K562 (cell line): ENCODE results near the gene TMEFF1. TPM values are rescaled to one million over a fixed set of nuclear protein-coding genes. Genes with fewer than 3 reads are reported as not detected.

ENCODE experiments used
- ATAC-seq: fragments of 200-7000 bp; cut with Tn5 transposase; 3 replicates; pipeline ENCODE4 v1.9.1; 2020; ENCODE audit warnings: moderate library complexity
- BruUV-seq: library from RNA; stranded (reverse); fragments of 400-500 nt; replicated peaks from 2 replicates; lab custom pipeline; 2021; lab: Mats Ljungman, UMichigan
- CTCF ChIA-PET: fragments of 300-600 bp; formaldehyde crosslinking; extraction: SDS; loops from one replicate; lab custom pipeline; 2021; ENCODE audit warnings: low intra/inter-chr PET ratio; lab: Yijun Ruan, JAX
- POLR2A ChIA-PET: fragments of 300-600, 350-650 bp; sonication (Branson Sonifier 250); formaldehyde crosslinking; extraction: SDS; loops from one replicate; lab custom pipeline; 2021; ENCODE audit warnings: antibody characterized with exemption, inconsistent platforms; lab: Yijun Ruan, JAX
- DNase-seq, 4 experiments: peaks; one replicate each; pipeline versions ENCODE4 v3.0.0 to v3.0.0-alpha.2; 2011 to 2018; ENCODE audit warnings: low spot score in 3 of 4, mixed read lengths in 3 of 4; ENCODE audit errors: extremely low read depth in 1 of 4
- FAIRE-seq: peaks from 2 replicates; lab custom pipeline; 2011; peaks lifted over from hg19 to GRCh38; lab: Jason Lieb, UNC
- H2AFZ ChIP-seq: 2 replicates; pipeline ENCODE4 v1.6.0; 2011; ENCODE audit warnings: low read depth, low read length, control low read depth, inconsistent platforms
- H3K27ac ChIP-seq: fragments of 200-600 bp; 3 replicates; pipeline ENCODE4 v1.8.0; 2011; ENCODE audit warnings: low read depth, mild to moderate bottlenecking, control low read depth, inconsistent platforms, low read length, moderate library complexity, mixed read lengths; ENCODE audit errors: extremely low read depth
- H3K27me3 ChIP-seq, 2 experiments: fragments of 300-600 bp in 1 of 2; 2 replicates in 1 of 2; 3 replicates in 1 of 2; pipeline versions ENCODE4 v1.6.0 to v1.8.0; 2011; ENCODE audit warnings: inconsistent platforms in 2 of 2, low read length in 2 of 2, mild to moderate bottlenecking in 1 of 2, mixed read lengths in 1 of 2, moderate library complexity in 1 of 2; ENCODE audit not compliant: control insufficient read depth in 2 of 2, insufficient read depth in 2 of 2
- H3K36me3 ChIP-seq: fragments of 300-600 bp; 3 replicates; pipeline ENCODE4 v1.8.0; 2011; ENCODE audit warnings: mild to moderate bottlenecking, low read length, inconsistent platforms; ENCODE audit not compliant: control insufficient read depth, insufficient read depth
- H3K4me1 ChIP-seq, 2 experiments: fragments of 200-600 bp in 1 of 2; replicated peaks in 1 of 2; 2 replicates in 1 of 2; 3 replicates in 1 of 2; pipeline versions ENCODE4 v1.5.1 to v1.8.0; 2011; ENCODE audit warnings: inconsistent platforms in 2 of 2, low read length in 2 of 2, mild to moderate bottlenecking in 1 of 2, mixed read lengths in 1 of 2, moderate library complexity in 1 of 2; ENCODE audit not compliant: control insufficient read depth in 2 of 2, insufficient read depth in 2 of 2
- H3K4me2 ChIP-seq: 2 replicates; pipeline ENCODE4 v1.6.1; 2011; ENCODE audit warnings: low read length, control low read depth, inconsistent platforms, mixed read lengths; ENCODE audit not compliant: insufficient read depth
- H3K4me3 ChIP-seq: fragments of 200-600 bp; sonication (generic), shearing (Covaris generic); 2 replicates; pipeline ENCODE4 v1.5.1; 2016; ENCODE audit warnings: control low read depth, inconsistent platforms
- H3K79me2 ChIP-seq: fragments of 200-600 bp; 3 replicates; pipeline ENCODE4 v1.8.0; 2011; ENCODE audit warnings: low read length, inconsistent platforms; ENCODE audit not compliant: control insufficient read depth, insufficient read depth
- H3K9ac ChIP-seq, 2 experiments: 2 replicates each; pipeline versions ENCODE4 v1.6.0 to v1.6.1; 2011; ENCODE audit warnings: low read depth in 2 of 2, low read length in 2 of 2, control low read depth in 1 of 2, inconsistent platforms in 1 of 2, mild to moderate bottlenecking in 1 of 2, mixed read lengths in 1 of 2; ENCODE audit not compliant: insufficient read depth in 1 of 2
- H3K9me1 ChIP-seq: one replicate; pipeline ENCODE4 v1.6.0; 2011; ENCODE audit warnings: inconsistent platforms, mild to moderate bottlenecking, low read length, moderate library complexity; ENCODE audit not compliant: control insufficient read depth, insufficient read depth
- H3K9me3 ChIP-seq: replicated peaks from 2 replicates; pipeline ENCODE4 v1.5.1; 2011; ENCODE audit warnings: low read depth, low read length, inconsistent platforms; ENCODE audit not compliant: control insufficient read depth, insufficient read depth
- H4K20me1 ChIP-seq: replicated peaks from 2 replicates; pipeline ENCODE4 v1.6.1; 2011; ENCODE audit warnings: low read length, inconsistent platforms, mixed read lengths; ENCODE audit not compliant: control insufficient read depth, insufficient read depth
- ARNT ChIP-seq, 2 experiments: fragments of 450-650 bp; IDR thresholded peaks; 2 replicates each; pipeline ENCODE4 v1.6.1; 2016; ENCODE audit warnings: mild to moderate bottlenecking in 1 of 2
- HNRNPUL1 ChIP-seq: fragments of 200-400 bp; formaldehyde crosslinking; IDR thresholded peaks from 2 replicates; pipeline ENCODE4 v1.6.1; 2017; ENCODE audit warnings: low read length
- HOXB6 ChIP-seq: fragments of 250-450 bp; sonication (Bioruptor Pico); IDR thresholded peaks from 2 replicates; pipeline ENCODE4 v1.5.1; 2022; ENCODE audit warnings: mild to moderate bottlenecking, borderline replicate concordance
- KDM1A ChIP-seq, 2 experiments: fragments of 450-650 bp; IDR thresholded peaks; 2 replicates each; pipeline ENCODE4 v1.6.1; 2016; ENCODE audit warnings: mild to moderate bottlenecking in 2 of 2
- MEIS2 ChIP-seq: fragments of 450-650 bp; IDR thresholded peaks from 2 replicates; pipeline ENCODE4 v1.6.1; 2014; ENCODE audit warnings: mild to moderate bottlenecking; ENCODE audit not compliant: partially characterized antibody
- NCOA6 ChIP-seq: fragments of 450-650 bp; IDR thresholded peaks from 2 replicates; pipeline ENCODE4 v1.6.1; 2017; ENCODE audit warnings: mild to moderate bottlenecking
- RBBP5 ChIP-seq: fragments of 200-600 bp; sonication (generic); IDR thresholded peaks from 2 replicates; pipeline ENCODE4 v1.6.1; 2012; ENCODE audit warnings: borderline replicate concordance, mild to moderate bottlenecking, low read length, control low read depth, inconsistent platforms; ENCODE audit not compliant: insufficient read depth, poor library complexity, severe bottlenecking
- RBM25 ChIP-seq: fragments of 200-400 bp; formaldehyde crosslinking; IDR thresholded peaks from 2 replicates; pipeline ENCODE4 v1.6.1; 2018; ENCODE audit warnings: low read length, low read depth, moderate library complexity; ENCODE audit not compliant: severe bottlenecking
- SRSF9 ChIP-seq: fragments of 200-400 bp; formaldehyde crosslinking; IDR thresholded peaks from 2 replicates; pipeline ENCODE4 v1.6.1; 2017; ENCODE audit warnings: low read depth, low read length, borderline replicate concordance
- ZNF239 ChIP-seq: fragments of 250-450 bp; sonication (Bioruptor Pico); IDR thresholded peaks from 2 replicates; pipeline ENCODE4 v1.4.0; 2020; ENCODE audit warnings: mild to moderate bottlenecking
- ZNF398 ChIP-seq: fragments of 250-450 bp; sonication (Bioruptor Pico); IDR thresholded peaks from 2 replicates; pipeline ENCODE4 v1.8.0; 2021; ENCODE audit warnings: moderate library complexity, mild to moderate bottlenecking, inconsistent platforms
- ZNF639 ChIP-seq, 2 experiments: fragments of 200-800 bp in 1 of 2; sonication (Bioruptor generic) in 1 of 2; sonication (generic) in 1 of 2; formaldehyde crosslinking in 1 of 2; IDR thresholded peaks in 1 of 2; conservative IDR thresholded peaks in 1 of 2; 2 replicates each; pipeline versions ENCODE4 v1.5.0 to v1.6.1; 2016 to 2020; ENCODE audit warnings: missing compliant biosample characterization in 1 of 2, missing genetic modification characterization in 1 of 2, missing genetic modification reagents in 1 of 2
- ZNF696 ChIP-seq: fragments of 250-450 bp; sonication (Bioruptor Pico); conservative IDR thresholded peaks from 2 replicates; pipeline ENCODE4 v1.4.0; 2020; ENCODE audit warnings: mild to moderate bottlenecking, moderate library complexity
- ZNF77 ChIP-seq: fragments of 250-450 bp; sonication (Bioruptor Pico); IDR thresholded peaks from 2 replicates; pipeline ENCODE4 v1.5.0; 2020
- ZZZ3 ChIP-seq: fragments of 450-650 bp; IDR thresholded peaks from 2 replicates; pipeline ENCODE4 v1.6.1; 2016; ENCODE audit warnings: antibody characterized with exemption, mild to moderate bottlenecking, moderate library complexity
- WGBS: fragments of 100-300 bp; shearing (Covaris generic); methylation state at CpG from one replicate; pipeline ENCODE4 v1.1.6; 2016; ENCODE audit warnings: low coverage, mixed read lengths; ENCODE audit not compliant: insufficient coverage; ENCODE audit errors: missing lambda C conversion rate; 5-methylcytosine and 5-hydroxymethylcytosine counted together
- in situ Hi-C: fragments of 300-500 bp; cut with MboI; formaldehyde crosslinking; loops from 4 replicates; pipeline ENCODE4 v1.15.0; 2018; ENCODE audit warnings: inconsistent platforms, mixed read lengths
- intact Hi-C: fragments of 100-400 bp; cut with micrococcal nuclease; formaldehyde crosslinking; loops from 2 replicates; pipeline ENCODE4 v1.14.2; 2022
- polyA plus RNA-seq, 8 experiments: library from polyadenylated mRNA; depleted of rRNA in 4 of 8; stranded (reverse) in 5 of 8; unstranded in 3 of 8; fragments of >200 nt; fragmentation: Nextera tagmentation in 2 of 8; fragmentation: Illumina TruSeq in 1 of 8; extraction: Ambion mirVana in 2 of 8; extraction: Trizol in 1 of 8; gene quantifications; 2 replicates each; pipeline versions ENCODE4 v1.2.1 to v1.2.3, GENCODE V29; 2011 to 2014; ENCODE audit warnings: inconsistent platforms in 1 of 8, missing spikeins in 1 of 8
- total RNA-seq, 7 experiments: library from RNA; depleted of rRNA in 6 of 7; stranded (reverse); fragments of >200 nt in 6 of 7; fragmentation: Illumina TruSeq in 2 of 7; extraction: Trizol in 2 of 7; gene quantifications; 2 replicates each; pipeline versions ENCODE4 v1.2.1 to v1.2.3, GENCODE V29; 2011 to 2021; ENCODE audit warnings: low replicate concordance in 1 of 7
- TF ChIP-seq, protein P1 (sequence below): fragments of 450-650 bp; formaldehyde crosslinking; IDR thresholded peaks from 2 replicates; pipeline ENCODE4 v1.4.0; 2020; ENCODE audit warnings: mild to moderate bottlenecking, moderate library complexity

Gene TMEFF1
- total and polyA plus RNA-seq, 9 of the 15 experiments (the other 6 are each of a cell fraction or from before 2014, with no cell fraction given): 0.07 to 1.1 (median 0.28) TPM; not detected in 2

- 96% methylated on average over 6 of the region's 7 CpGs for WGBS
- H3K4me1 ChIP-seq: peaks cover 0 to 21% of the 10 kb centered on the region in 2 experiments; a peak in 3 of 5 replicates
- no peak overlapping the region for H2AFZ ChIP-seq
- CTCF ChIA-PET: interaction anchor here (0.8 kb wide), 1 partner anchor 159 kb away, joined by 3 read pairs; no protein-coding TSS in a partner anchor
- POLR2A ChIA-PET: no interaction called here
- H4K20me1 ChIP-seq: 0 out of 2 replicates have a peak, but pooled peaks cover 4% of the 10 kb centered on the region
- H3K9me1 ChIP-seq: no peaks in the 10 kb centered on the region
- FAIRE-seq: no peak
- no peaks in the 10 kb centered on the region for H3K9me3 ChIP-seq
- H3K9ac ChIP-seq: no peak overlapping the region
- H3K4me2 ChIP-seq: no peak overlapping the region
- no peak overlapping the region for H3K4me3 ChIP-seq
- H3K27ac ChIP-seq: no peak overlapping the region
- no TSS peak for BruUV-seq
- H3K27me3 ChIP-seq: no peaks in the 10 kb centered on the region
- TF ChIP-seq, protein P1, sequence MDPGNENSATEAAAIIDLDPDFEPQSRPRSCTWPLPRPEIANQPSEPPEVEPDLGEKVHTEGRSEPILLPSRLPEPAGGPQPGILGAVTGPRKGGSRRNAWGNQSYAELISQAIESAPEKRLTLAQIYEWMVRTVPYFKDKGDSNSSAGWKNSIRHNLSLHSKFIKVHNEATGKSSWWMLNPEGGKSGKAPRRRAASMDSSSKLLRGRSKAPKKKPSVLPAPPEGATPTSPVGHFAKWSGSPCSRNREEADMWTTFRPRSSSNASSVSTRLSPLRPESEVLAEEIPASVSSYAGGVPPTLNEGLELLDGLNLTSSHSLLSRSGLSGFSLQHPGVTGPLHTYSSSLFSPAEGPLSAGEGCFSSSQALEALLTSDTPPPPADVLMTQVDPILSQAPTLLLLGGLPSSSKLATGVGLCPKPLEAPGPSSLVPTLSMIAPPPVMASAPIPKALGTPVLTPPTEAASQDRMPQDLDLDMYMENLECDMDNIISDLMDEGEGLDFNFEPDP (CRISPR knock-in tag): no peak
- TF ChIP-seq MEIS2 (no peak), RBBP5 (no peak), KDM1A (IDR thresholded peaks at IDR 0.05) (no peak), NCOA6 (no peak), ZNF239 (no peak), ZNF639 (CRISPR knock-in tag; conservative IDR thresholded peaks at IDR 0.05 in 1 of 2, IDR thresholded peaks at IDR 0.05 in 1 of 2) (no peak), RBM25 (no peak), ZZZ3 (no peak), HNRNPUL1 (no peak), ZNF696 (CRISPR knock-in tag) (no peak), HOXB6 (CRISPR knock-in tag) (no peak), SRSF9 (no peak), ARNT (IDR thresholded peaks at IDR 0.05) (no peak), ZNF398 (no peak), ZNF77 (CRISPR knock-in tag) (no peak)
- peaks cover 48% of the 10 kb centered on the region for H3K79me2 ChIP-seq
- in situ Hi-C loops (no loop called here), intact Hi-C loops (loop anchor here (5.0 kb wide), 1 partner anchor 114 kb away; no protein-coding TSS in a partner anchor)
- ATAC-seq: no peak
- no peak for DNase-seq
- H3K36me3 ChIP-seq: peaks cover under 1% of the 10 kb centered on the region
Measured at GRCh38 chr9:100436571-100436970, 36.4 kb upstream of the TMEFF1 start.
